ENCODE measurements around the gene DCUN1D2.

DCUN1D2 gene

GRCh38 chr13:113413898-113414282 is 76.6 kb downstream of the DCUN1D2 start:
- no peak for FAIRE-seq
- no peak for DNase-seq (ENCODE audit: extremely low spot score, insufficient read length, low read depth)

- DNase-seq (ENCODE audit: extremely low spot score, insufficient read length, low read depth) (no peak), FAIRE-seq (no peak)
Observed at GRCh38 chr13:113413178-113413897, 77.2 kb downstream of the DCUN1D2 start.

GRCh38 chr13:113412440-113412839 is 78.1 kb downstream of the DCUN1D2 start:
- no peak for DNase-seq (ENCODE audit: extremely low spot score, insufficient read length, low read depth)
- FAIRE-seq: no peak

- no peak for FAIRE-seq
- no peak for DNase-seq (ENCODE audit: extremely low spot score, insufficient read length, low read depth)
Observed at GRCh38 chr13:113411216-113412023, 79.1 kb downstream of the DCUN1D2 start.

- DNase-seq (ENCODE audit: extremely low spot score, insufficient read length, low read depth): no peak
- FAIRE-seq: no peak
Observed at GRCh38 chr13:113410472-113411201, 79.9 kb downstream of the DCUN1D2 start.

- FAIRE-seq (no peak), DNase-seq (ENCODE audit: extremely low spot score, insufficient read length, low read depth) (no peak)
Observed at GRCh38 chr13:113408562-113408961, 81.9 kb downstream of the DCUN1D2 start.

GRCh38 chr13:113407531-113408393 is 82.7 kb downstream of the DCUN1D2 start:
- FAIRE-seq: no peak

GRCh38 chr13:113407103-113407530 is 83.4 kb downstream of the DCUN1D2 start:
- DNase-seq (ENCODE audit: extremely low spot score, insufficient read length, low read depth) (no peak), FAIRE-seq (no peak)

More at GRCh38 chr13:113407531-113408393, 82.7 kb downstream of the DCUN1D2 start:
- no peak for DNase-seq (ENCODE audit: extremely low spot score, insufficient read length, low read depth)

GRCh38 chr13:113406321-113407102 is 84.0 kb downstream of the DCUN1D2 start:
- FAIRE-seq: no peak
- no peak for DNase-seq (ENCODE audit: extremely low spot score, insufficient read length, low read depth)
